Activated T-cell treated with anti-CD3 and anti-CD28 coated beads for 48 hours (primary cell): ENCODE measurements around the gene DTNB.

Experiments used
- DNase-seq: peaks from one replicate; pipeline ENCODE4 v3.0.0-alpha.2; 2020; ENCODE audit warnings: low read depth

The DTNB gene

GRCh38 chr2:25341011-25341727 lies 332.2 kb downstream of the DTNB start:
- DNase-seq: no peak

GRCh38 chr2:25340181-25340921 lies 333.0 kb downstream of the DTNB start:
- DNase-seq: no peak

GRCh38 chr2:25339791-25340180 lies 333.6 kb downstream of the DTNB start:
- DNase-seq: no peak

GRCh38 chr2:25339211-25339674 lies 334.1 kb downstream of the DTNB start:
- DNase-seq: no peak

- DNase-seq: no peak
These were observed 335.0 kb downstream of the DTNB start for GRCh38 chr2:25338401-25338800.

GRCh38 chr2:25337891-25338290 lies 335.5 kb downstream of the DTNB start:
- no peak for DNase-seq

GRCh38 chr2:25337276-25337675 lies 336.1 kb downstream of the DTNB start:
- no peak for DNase-seq

- no peak for DNase-seq
These were observed 337.0 kb downstream of the DTNB start for GRCh38 chr2:25336383-25336841.

- DNase-seq: no peak
These were observed 337.4 kb downstream of the DTNB start for GRCh38 chr2:25335971-25336370.

- DNase-seq: no peak
These were observed 338.2 kb downstream of the DTNB start for GRCh38 chr2:25335204-25335603.

- DNase-seq: no peak
These were observed 338.9 kb downstream of the DTNB start for GRCh38 chr2:25334482-25334881.

- DNase-seq: no peak
These were observed 339.4 kb downstream of the DTNB start for GRCh38 chr2:25333981-25334380.

GRCh38 chr2:25332571-25332970 lies 340.8 kb downstream of the DTNB start:
- DNase-seq: no peak

- DNase-seq: peak; percentile 50
These were observed 341.6 kb downstream of the DTNB start for GRCh38 chr2:25331686-25332365.

GRCh38 chr2:25330937-25331336 lies 342.4 kb downstream of the DTNB start:
- DNase-seq: no peak

GRCh38 chr2:25330273-25330672 lies 343.1 kb downstream of the DTNB start:
- DNase-seq: no peak

- DNase-seq: no peak
These were observed 345.0 kb downstream of the DTNB start for GRCh38 chr2:25328152-25329085.
